ENCODE results near the gene AKAP6. TPM values are rescaled to one million over a fixed set of nuclear protein-coding genes. Genes with fewer than 3 reads are reported as not detected.

AKAP6 gene
- total RNA-seq, 2 experiments from 2014 or later, result 2.0 to 2.4 TPM

DNA sequence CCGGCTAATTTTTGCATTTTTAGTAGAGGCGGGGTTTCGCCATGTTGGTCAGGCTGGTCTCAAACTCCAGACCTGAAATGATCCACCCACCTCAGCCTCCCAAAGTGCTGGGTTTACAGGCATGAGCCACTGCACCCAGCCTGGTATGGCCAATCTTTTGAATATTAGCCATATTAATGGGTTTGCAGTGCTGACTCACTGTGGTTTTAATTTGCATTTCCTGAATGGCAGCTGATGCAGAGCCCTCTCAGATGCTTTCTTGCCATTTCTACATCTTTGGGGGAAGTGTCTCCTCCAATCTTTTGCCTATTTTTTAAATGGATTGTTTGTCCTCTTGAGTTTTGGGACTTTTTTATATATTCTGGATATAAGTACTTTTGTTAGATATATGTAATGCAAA is 554.1 kb downstream of the AKAP6 start:
- DNase-seq, result no peak
- intact Hi-C loops (cut with micrococcal nuclease), result no loop called here
- Mint-ChIP-seq H3K4me3 (no peak overlapping the region), H3K4me1 (ENCODE audit: low read depth) (no peaks in the 10 kb centered on the region), H3K27ac (no peak overlapping the region), H3K9me3 (no peaks in the 10 kb centered on the region), H3K36me3 (ENCODE audit: low read depth) (no peaks in the 10 kb centered on the region), H3K27me3 (ENCODE audit: low read depth) (peaks cover 4% of the 10 kb centered on the region)
- CTCF ChIA-PET, result no interaction called here

Other genes starting within 250 kb of the AKAP6 start
- not detected for gene RNU6-7, start 127.3 kb upstream of the AKAP6 start, total RNA-seq
- gene RNU6-8, start 126.0 kb upstream of the AKAP6 start, total RNA-seq, result not detected